ENCODE measurements around the gene LRIT2. TPM values are rescaled to one million over a fixed set of nuclear protein-coding genes. Genes with fewer than 3 reads are reported as not detected.

The LRIT2 gene
- total RNA-seq, 1 experiment from 2014 or later, result not detected

- DNase-seq (ENCODE audit: low spot score), result no peak
Observed at GRCh38 chr10:84243759-84244158, 18.4 kb upstream of the LRIT2 start.

- no peak for DNase-seq (ENCODE audit: low spot score)
Observed at GRCh38 chr10:84241185-84241790, 15.9 kb upstream of the LRIT2 start, which contains the start of gene LRIT1. LRIT1 (minus strand) TSS chr10:84241546; CDS start chr10:84241439, 107 bp downstream.

DNA sequence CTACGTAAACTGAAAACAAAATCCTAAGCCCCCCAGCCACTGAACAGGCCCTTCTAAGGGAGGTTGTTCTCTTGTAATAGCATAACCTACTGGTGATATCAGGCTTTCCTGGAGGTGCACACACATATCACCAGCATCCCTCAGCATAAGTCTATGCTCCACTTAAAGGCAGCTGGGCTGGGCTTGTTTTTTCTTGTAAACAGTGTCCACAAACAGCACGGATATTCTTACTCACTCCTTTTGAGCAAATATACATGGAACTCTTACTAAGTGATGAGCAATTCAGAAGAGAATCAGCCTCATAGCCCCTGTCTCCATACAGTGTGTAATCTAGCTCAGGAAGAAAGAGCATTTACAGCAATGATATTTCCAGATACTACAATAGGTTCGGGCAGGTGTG is 13.6 kb upstream of the LRIT2 start:
- DNase-seq (ENCODE audit: low spot score), result no peak

GRCh38 chr10:84237199-84238051 is 12.1 kb upstream of the LRIT2 start:
- no peak for DNase-seq (ENCODE audit: low spot score)

DNA sequence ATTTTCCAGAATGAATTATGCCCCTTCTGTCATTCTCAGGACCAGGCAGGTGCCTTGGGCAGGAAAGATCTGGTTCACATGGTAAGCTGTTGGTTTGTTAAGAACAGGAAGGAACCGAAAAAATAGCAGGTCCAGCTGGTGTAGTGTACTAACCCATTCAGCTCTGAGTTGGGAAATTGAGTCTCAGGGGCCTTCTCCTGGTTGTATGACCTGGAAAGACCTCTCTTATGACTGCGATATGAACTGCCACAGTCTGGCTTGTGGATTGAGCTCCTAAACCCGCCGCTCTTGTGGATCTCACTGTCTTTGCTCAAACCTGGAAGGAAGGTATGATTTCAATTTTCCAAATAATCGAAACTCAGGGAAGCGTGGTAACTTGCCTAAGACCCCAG is 11.5 kb upstream of the LRIT2 start:
- DNase-seq (ENCODE audit: low spot score), result no peak

DNA sequence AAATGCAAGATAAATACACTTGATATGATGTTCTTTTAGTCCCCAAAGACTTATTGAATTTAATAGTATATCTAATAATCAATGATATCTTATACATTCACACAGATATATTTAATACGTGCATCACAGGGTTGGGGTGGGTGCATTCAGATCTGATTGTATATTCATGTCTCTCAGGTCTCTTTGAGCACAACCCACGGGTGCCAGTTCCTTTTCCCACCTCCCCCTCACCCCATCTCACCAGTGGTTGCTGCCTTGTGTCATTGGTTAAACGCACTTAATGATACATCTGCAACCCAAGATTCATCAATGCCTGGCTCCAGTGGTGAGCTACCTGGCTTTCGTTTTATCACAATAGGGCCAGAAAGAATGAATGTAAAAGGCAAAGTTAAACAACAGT is 9.8 kb upstream of the LRIT2 start:
- no peak for DNase-seq (ENCODE audit: low spot score)

GRCh38 chr10:84234479-84234878 is 9.1 kb upstream of the LRIT2 start:
- DNase-seq (ENCODE audit: low spot score), result no peak

DNA sequence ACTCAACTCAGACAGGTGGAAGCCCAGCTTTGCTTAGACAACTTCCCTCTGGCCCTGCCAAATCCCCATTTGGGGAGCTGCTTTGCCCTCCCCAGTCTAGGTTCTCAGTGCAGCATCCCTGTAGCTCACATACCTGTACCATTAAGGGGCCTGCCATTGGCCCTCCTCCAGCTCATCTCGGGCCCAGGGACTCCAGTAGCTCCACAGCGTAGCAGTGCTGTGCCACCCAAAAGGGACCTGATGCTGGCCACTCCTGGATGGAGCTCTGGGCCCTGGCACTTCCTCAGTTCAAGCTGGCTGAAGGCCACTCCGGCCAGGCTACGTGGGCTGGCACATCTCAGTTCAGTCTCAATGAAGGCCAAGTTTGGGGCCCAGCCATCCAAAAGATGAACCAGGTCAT is 8.6 kb upstream of the LRIT2 start:
- no peak for DNase-seq (ENCODE audit: low spot score)

DNA sequence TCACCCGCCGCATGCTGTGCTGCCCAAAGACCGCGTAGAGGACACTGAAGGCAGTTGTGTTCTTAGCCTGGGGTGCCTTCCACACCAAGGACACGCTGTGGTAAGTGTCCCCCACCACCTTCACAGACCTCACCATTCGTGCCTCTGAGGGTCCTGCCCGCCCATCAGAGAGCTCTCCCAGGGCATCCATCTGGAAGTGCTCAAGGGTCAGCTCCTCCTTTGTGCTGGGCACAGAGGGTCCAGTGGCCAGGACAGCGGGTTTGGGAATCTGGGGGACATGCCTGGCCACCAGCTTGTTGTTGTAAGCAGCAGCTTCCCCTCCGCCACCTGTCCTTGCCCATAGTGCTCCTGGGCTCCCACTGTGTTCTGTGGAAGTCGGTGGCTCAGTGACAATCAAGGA is 7.0 kb upstream of the LRIT2 start:
- DNase-seq (ENCODE audit: low spot score), result no peak

- DNase-seq (ENCODE audit: low spot score), result no peak
Observed at GRCh38 chr10:84230359-84230758, 5.0 kb upstream of the LRIT2 start.

- DNase-seq (ENCODE audit: low spot score), result no peak
Observed at GRCh38 chr10:84227810-84228209, 2.5 kb upstream of the LRIT2 start.

DNA sequence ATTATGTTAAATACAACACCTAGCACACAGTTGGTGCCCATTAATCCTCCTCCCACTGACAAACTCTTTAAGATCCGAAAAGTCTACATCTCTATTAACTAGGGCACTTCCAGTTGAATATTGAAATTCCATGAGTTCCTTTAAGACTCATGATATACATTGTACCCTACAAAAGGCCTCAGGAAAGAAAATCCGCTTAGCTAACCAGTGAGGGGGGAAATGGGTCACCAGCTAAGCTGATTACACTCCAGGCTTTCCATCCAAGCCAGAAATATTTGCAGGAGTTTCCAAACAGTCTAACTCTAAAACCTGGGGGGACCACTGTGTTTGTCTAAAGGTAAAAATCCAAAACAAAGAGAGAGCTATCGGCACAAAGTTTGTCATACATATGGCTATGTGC is 1.3 kb upstream of the LRIT2 start:
- DNase-seq (ENCODE audit: low spot score), result no peak

DNA sequence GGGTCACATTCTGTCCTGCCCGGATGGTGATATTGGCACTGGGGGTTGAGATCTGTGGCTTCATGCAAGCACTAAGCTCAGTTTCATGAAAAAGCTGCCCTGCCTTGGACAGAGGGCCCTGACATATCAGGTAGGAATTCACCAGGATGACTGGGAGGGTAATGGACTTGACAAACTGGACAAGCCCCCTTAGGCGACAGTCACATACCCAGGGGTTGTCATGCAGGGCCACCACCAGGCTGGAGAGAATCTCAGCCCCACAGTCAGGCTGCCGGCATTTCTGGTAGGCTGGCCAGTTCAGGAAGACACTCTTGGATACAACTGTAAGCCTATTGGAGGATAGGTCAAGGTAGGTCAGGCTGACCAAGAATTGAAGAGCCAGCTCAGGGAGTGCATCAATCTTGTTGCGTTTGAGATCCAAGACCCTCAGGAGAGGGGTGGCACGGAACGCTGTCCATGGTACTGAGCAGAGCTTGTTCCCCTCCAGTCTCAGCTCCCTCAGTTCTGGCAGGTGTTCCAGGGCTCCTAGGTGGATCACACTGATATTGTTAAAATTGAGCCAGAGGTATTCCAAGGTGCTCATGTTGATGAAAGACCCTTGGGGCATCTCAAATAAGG is 824 bp downstream of the LRIT2 start:
- DNase-seq (ENCODE audit: low spot score), result no peak

GRCh38 chr10:84221916-84222315 is 3.4 kb downstream of the LRIT2 start:
- DNase-seq (ENCODE audit: low spot score), result no peak

DNA sequence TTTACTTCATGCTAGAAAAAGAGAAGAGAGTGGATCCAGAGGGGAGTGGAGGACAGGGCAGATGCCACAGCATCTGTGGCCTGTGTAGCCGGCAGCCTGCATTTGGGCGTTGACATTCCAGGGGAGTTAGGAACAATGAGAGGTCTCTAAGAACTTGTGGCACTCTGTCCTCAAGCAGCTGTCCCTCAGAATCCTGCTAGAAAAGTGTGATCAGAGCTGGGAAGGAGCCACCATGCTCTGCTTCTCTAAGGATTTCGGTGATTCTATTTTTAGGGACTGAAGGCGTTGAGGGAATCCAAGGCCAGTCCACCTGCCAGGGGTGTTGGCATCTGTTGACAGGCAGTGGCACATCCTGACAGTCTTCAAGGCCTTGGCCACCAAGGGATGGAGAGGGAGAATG is 7.6 kb downstream of the LRIT2 start:
- DNase-seq (ENCODE audit: low spot score), result no peak

DNA sequence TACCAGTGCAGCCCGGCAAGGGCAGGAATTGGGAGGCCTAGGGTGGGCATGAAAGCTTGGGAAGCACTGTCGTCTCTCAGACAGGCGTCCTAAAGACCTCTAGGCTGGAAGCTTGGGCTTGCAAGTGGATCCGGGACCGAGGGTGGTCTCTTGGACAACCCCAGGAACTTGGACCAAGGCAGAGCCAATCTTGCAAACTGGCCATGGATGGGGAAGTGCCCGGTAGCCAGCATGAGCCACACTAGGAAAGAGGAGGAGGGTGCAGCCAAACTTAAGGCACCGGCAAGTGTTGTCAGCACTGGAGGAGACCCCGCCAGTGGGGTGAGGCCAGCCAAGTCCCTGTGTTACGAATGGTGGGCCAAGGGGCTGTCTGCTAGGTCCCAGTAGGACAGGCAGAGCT is 8.5 kb downstream of the LRIT2 start:
- no peak for DNase-seq (ENCODE audit: low spot score)

DNA sequence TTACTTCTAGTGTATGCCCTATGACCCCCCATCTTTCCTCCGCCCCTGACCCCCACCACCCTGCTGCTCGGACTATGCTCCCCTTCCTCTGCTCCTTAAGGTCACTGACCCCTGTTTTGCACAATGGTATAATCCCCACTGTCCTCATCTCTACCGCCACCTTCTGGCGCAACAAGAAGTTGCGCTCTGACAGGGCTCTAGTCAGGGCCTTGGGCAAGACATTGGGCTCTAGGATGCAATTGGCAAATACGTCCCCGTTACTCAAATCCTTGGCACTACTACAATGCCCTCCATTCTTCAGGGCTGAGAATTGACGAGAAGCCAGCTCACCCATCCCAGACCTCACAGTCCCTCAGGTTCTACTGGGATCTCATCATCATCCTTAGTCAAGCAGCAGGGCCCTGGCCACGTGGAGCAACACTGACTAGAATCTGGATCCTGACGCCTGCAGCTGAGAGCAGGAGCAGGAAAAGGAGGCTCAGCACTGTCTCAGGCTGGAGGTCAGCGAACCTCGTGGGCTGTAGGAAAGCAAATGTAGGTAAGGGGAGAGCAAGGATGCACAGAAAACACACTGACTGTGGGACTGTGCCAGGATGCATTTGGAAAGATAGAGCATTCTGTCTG is 10.6 kb downstream of the LRIT2 start:
- peak; percentile 23 for DNase-seq (ENCODE audit: low spot score)

DNA sequence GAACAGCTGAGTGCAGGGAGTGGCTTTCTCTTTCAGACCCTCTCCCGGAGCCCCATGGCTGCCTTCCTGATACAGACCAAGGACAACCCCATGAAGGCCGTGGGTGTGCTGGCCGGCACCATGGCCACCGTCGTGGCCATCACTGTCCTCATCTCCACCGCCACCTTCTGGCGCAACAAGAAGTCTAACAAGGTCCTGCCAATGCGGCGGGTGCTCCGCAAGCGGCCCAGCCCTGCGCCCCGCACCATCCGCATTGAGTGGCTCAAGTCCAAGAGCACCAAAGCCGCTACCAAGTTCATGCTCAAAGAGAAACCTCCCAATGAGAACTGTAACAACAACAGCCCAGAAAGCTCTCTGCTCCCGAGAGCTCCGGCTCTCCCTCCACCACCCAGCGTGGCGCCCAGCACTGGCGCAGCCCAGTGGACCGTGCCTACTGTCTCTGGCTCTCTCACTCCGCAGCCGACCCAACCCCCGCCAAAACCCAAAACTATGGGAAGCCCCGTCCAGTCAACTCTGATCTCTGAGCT is 11.2 kb downstream of the LRIT2 start:
- DNase-seq (ENCODE audit: low spot score), result no peak

- DNase-seq (ENCODE audit: low spot score), result no peak
Observed at GRCh38 chr10:84213076-84213475, 12.3 kb downstream of the LRIT2 start.

GRCh38 chr10:84212014-84212413 is 13.3 kb downstream of the LRIT2 start:
- no peak for DNase-seq (ENCODE audit: low spot score)

GRCh38 chr10:84211566-84211965 is 13.8 kb downstream of the LRIT2 start:
- no peak for DNase-seq (ENCODE audit: low spot score)

GRCh38 chr10:84208023-84208422 is 17.3 kb downstream of the LRIT2 start:
- no peak for DNase-seq (ENCODE audit: low spot score)

Data from HT-29 (cell line).